Endothelial cell of umbilical vein (primary cell): Measurements from ENCODE around the gene C17orf67. TPM values are rescaled to one million over a fixed set of nuclear protein-coding genes. Genes with fewer than 3 reads are reported as not detected.

Source experiments
- BruUV-seq: library from RNA; stranded (reverse); fragments of 400-500 nt; replicated peaks from 2 replicates; lab custom pipeline; 2021; lab: Mats Ljungman, UMichigan
- CTCF ChIA-PET: fragments of 300-600, 350-600 bp; sonication (Branson Sonifier 250); formaldehyde crosslinking; loops from one replicate; lab custom pipeline; 2021; ENCODE audit warnings: antibody characterized with exemption, inconsistent platforms; lab: Charles Lee
- POLR2A ChIA-PET: fragments of 300-600, 350-600 bp; sonication (Branson Sonifier 250); formaldehyde crosslinking; loops from one replicate; lab custom pipeline; 2021; ENCODE audit warnings: antibody characterized with exemption, inconsistent platforms; lab: Charles Lee
- DNase-seq: peaks from one replicate; pipeline ENCODE4 v3.0.0-alpha.2; 2011; ENCODE audit warnings: low read depth, low spot score
- FAIRE-seq: peaks from 2 replicates; lab custom pipeline; 2011; peaks lifted over from hg19 to GRCh38; lab: Jason Lieb, UNC
- H2AFZ ChIP-seq: 2 replicates; pipeline ENCODE4 v1.6.0; 2012; ENCODE audit warnings: low read depth, low read length, control low read depth, inconsistent platforms
- H3K27ac ChIP-seq: 2 replicates; pipeline ENCODE4 v1.5.1; 2011; ENCODE audit warnings: low read depth, mild to moderate bottlenecking, control low read depth, low read length, moderate library complexity; ENCODE audit not compliant: insufficient read depth
- H3K27me3 ChIP-seq, 2 experiments: 2 replicates each; pipeline versions ENCODE4 v1.6.0 to v1.6.1; 2011; ENCODE audit warnings: low read length in 2 of 2, mixed read lengths in 1 of 2; ENCODE audit not compliant: control insufficient read depth in 2 of 2, insufficient read depth in 2 of 2
- H3K36me3 ChIP-seq, 2 experiments: 2 replicates in 1 of 2; 3 replicates in 1 of 2; pipeline ENCODE4 v1.5.1; 2011; ENCODE audit warnings: low read length in 2 of 2, mild to moderate bottlenecking in 1 of 2, moderate library complexity in 1 of 2; ENCODE audit not compliant: control insufficient read depth in 2 of 2, insufficient read depth in 2 of 2; ENCODE audit errors: extremely low read depth in 1 of 2
- H3K4me1 ChIP-seq: 3 replicates; pipeline ENCODE4 v1.5.1; 2011; ENCODE audit warnings: mild to moderate bottlenecking, low read length; ENCODE audit not compliant: control insufficient read depth, insufficient read depth; ENCODE audit errors: extremely low read depth
- H3K4me2 ChIP-seq: 2 replicates; pipeline ENCODE4 v1.6.1; 2011; ENCODE audit warnings: low read length, control low read depth, mixed read lengths; ENCODE audit not compliant: insufficient read depth
- H3K4me3 ChIP-seq, 3 experiments: fragments of 200-600 bp in 1 of 3; sonication (generic), shearing (Covaris generic) in 1 of 3; replicated peaks in 1 of 3; 2 replicates each; pipeline ENCODE4 v1.5.1; 2011 to 2016; ENCODE audit warnings: control low read depth in 3 of 3, low read length in 3 of 3, mild to moderate bottlenecking in 2 of 3, inconsistent platforms in 1 of 3, low read depth in 1 of 3, moderate library complexity in 1 of 3; ENCODE audit not compliant: insufficient read depth in 1 of 3
- H3K79me2 ChIP-seq: 2 replicates; pipeline ENCODE4 v1.6.0; 2012; ENCODE audit warnings: low read length, inconsistent platforms; ENCODE audit not compliant: control insufficient read depth, insufficient read depth
- H3K9ac ChIP-seq: replicated peaks from 2 replicates; pipeline ENCODE3; 2011; ENCODE audit warnings: low read length, control low read depth; ENCODE audit not compliant: insufficient read depth; ENCODE audit errors: extremely low read depth
- H3K9me1 ChIP-seq: replicated peaks from 3 replicates; pipeline ENCODE4 v1.6.0; 2011; ENCODE audit warnings: mild to moderate bottlenecking, low read length; ENCODE audit not compliant: control insufficient read depth, insufficient read depth; ENCODE audit errors: extremely low read depth
- H3K9me3 ChIP-seq: replicated peaks from 2 replicates; pipeline ENCODE4 v1.5.1; 2012; ENCODE audit warnings: low read length, inconsistent platforms; ENCODE audit not compliant: control insufficient read depth, insufficient read depth
- H4K20me1 ChIP-seq: replicated peaks from 2 replicates; pipeline ENCODE3; 2011; ENCODE audit warnings: mild to moderate bottlenecking, low read length; ENCODE audit not compliant: control insufficient read depth, insufficient read depth; ENCODE audit errors: extremely low read depth
- EZH2 ChIP-seq: IDR thresholded peaks from 2 replicates; pipeline ENCODE4 v1.6.1; 2012; ENCODE audit warnings: borderline replicate concordance, low read depth, mild to moderate bottlenecking, moderate library complexity, low read length, inconsistent platforms; ENCODE audit not compliant: severe bottlenecking
- FOS ChIP-seq: IDR thresholded peaks from 2 replicates; pipeline ENCODE4 v1.6.1; 2011; ENCODE audit warnings: mild to moderate bottlenecking, low read length, moderate library complexity, borderline replicate concordance; ENCODE audit not compliant: insufficient read depth
- GATA2 ChIP-seq: IDR thresholded peaks from 2 replicates; pipeline ENCODE4 v1.7.0; 2011; ENCODE audit warnings: low read depth, mild to moderate bottlenecking, moderate library complexity, mixed read lengths, low read length; ENCODE audit not compliant: insufficient read length, insufficient read depth
- JUN ChIP-seq: IDR thresholded peaks from 2 replicates; pipeline ENCODE4 v1.6.1; 2011; ENCODE audit warnings: borderline replicate concordance, low read depth; ENCODE audit not compliant: insufficient read length, insufficient read depth
- MYC ChIP-seq: IDR thresholded peaks from one replicate; pipeline ENCODE4 v1.6.1; 2011; ENCODE audit warnings: mild to moderate bottlenecking, low read depth, low read length
- POLR2A ChIP-seq: IDR thresholded peaks from 2 replicates; pipeline ENCODE4 v1.6.1; 2012; ENCODE audit warnings: low read depth, mild to moderate bottlenecking, control low read depth, low read length
- POLR2AphosphoS5 ChIP-seq: IDR thresholded peaks from 2 replicates; pipeline ENCODE4 v1.6.1; 2012; ENCODE audit warnings: low read depth, mild to moderate bottlenecking, control low read depth, low read length, moderate library complexity; ENCODE audit not compliant: insufficient read depth
- dilution Hi-C: fragments of 300-500 bp; cut with MboI; formaldehyde crosslinking; loops from one replicate; pipeline ENCODE4 v1.15.0; 2019; ENCODE audit warnings: low sequenced_read_pairs; ENCODE audit not compliant: extremely low pct_ligation_motif_present
- intact Hi-C: fragments of 100-400 bp; cut with micrococcal nuclease; formaldehyde crosslinking; loops from one replicate; pipeline ENCODE4 v1.10.0; 2022
- polyA plus RNA-seq, 4 experiments: library from polyadenylated mRNA; depleted of rRNA in 3 of 4; stranded (reverse) in 3 of 4; unstranded in 1 of 4; fragments of >200 nt; gene quantifications; 2 replicates each; pipeline versions ENCODE4 v1.2.1 to v1.2.3, GENCODE V29; 2011 to 2012; ENCODE audit warnings: missing spikeins in 1 of 4
- total RNA-seq: library from RNA; stranded (reverse); gene quantifications from 2 replicates; pipeline ENCODE4 v1.2.3, GENCODE V29; 2021
- TF ChIP-seq, protein P1 (sequence below): IDR thresholded peaks from 2 replicates; pipeline ENCODE4 v1.6.1; 2011; ENCODE audit not compliant: insufficient read depth, insufficient read length
- TF ChIP-seq, protein P2 (sequence below), 2 donors: IDR thresholded peaks; 1 replicate in 1 of 2; 2 replicates in 1 of 2; pipeline ENCODE4 v1.5.1; 2011; ENCODE audit warnings: low read length in 2 of 2, mild to moderate bottlenecking in 2 of 2, moderate library complexity in 2 of 2, control low read depth in 1 of 2, inconsistent platforms in 1 of 2, low read depth in 1 of 2; ENCODE audit not compliant: insufficient read depth in 1 of 2; ENCODE audit errors: extremely low read depth in 1 of 2

Gene C17orf67
- total and polyA plus RNA-seq, 2 donors (not counting 3 experiments of a cell fraction or from before 2014, with no cell fraction given) = 1.9 to 5.8 TPM

DNA sequence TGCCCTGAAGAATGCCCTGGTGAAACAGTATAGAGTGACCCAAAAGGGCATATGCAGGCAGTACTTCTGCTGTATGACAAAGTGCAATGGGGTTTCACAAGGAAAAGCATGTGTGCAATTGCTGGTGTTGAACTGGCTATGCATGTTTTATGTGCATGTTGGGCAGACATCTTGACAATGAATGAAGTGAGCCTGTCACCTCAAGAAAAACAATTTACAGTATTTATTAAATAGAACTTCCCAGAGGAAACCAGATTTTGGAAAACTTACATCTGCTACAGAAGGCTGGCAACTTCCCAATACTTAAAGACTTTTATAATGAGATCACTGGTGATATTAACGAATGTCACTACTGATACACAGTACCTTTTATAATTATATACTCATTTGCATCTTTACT lies 30.6 kb downstream of the C17orf67 start:
- H3K9me3 ChIP-seq = no peaks in the 10 kb centered on the region
- H3K36me3 ChIP-seq = no peaks in the 10 kb centered on the region
- no peak for FAIRE-seq
- POLR2A ChIA-PET = no interaction called here
- no peaks in the 10 kb centered on the region for H3K79me2 ChIP-seq
- H3K9ac ChIP-seq = no peak overlapping the region
- TF ChIP-seq MYC (no peak), POLR2A (no peak), EZH2 (no peak), JUN (no peak), FOS (no peak), POLR2AphosphoS5 (no peak), GATA2 (no peak)
- TF ChIP-seq, protein P1, sequence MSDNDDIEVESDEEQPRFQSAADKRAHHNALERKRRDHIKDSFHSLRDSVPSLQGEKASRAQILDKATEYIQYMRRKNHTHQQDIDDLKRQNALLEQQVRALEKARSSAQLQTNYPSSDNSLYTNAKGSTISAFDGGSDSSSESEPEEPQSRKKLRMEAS = no peak
- TF ChIP-seq, protein P2, sequence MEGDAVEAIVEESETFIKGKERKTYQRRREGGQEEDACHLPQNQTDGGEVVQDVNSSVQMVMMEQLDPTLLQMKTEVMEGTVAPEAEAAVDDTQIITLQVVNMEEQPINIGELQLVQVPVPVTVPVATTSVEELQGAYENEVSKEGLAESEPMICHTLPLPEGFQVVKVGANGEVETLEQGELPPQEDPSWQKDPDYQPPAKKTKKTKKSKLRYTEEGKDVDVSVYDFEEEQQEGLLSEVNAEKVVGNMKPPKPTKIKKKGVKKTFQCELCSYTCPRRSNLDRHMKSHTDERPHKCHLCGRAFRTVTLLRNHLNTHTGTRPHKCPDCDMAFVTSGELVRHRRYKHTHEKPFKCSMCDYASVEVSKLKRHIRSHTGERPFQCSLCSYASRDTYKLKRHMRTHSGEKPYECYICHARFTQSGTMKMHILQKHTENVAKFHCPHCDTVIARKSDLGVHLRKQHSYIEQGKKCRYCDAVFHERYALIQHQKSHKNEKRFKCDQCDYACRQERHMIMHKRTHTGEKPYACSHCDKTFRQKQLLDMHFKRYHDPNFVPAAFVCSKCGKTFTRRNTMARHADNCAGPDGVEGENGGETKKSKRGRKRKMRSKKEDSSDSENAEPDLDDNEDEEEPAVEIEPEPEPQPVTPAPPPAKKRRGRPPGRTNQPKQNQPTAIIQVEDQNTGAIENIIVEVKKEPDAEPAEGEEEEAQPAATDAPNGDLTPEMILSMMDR (IDR thresholded peaks at IDR 0.05; ENCODE audit: extremely low read depth in 1 of 2, insufficient read depth in 1 of 2, low read depth in 1 of 2, low read length in 2 of 2) = no peak
- H3K4me1 ChIP-seq = no peaks in the 10 kb centered on the region
- dilution Hi-C loops = no loop called here
- no peaks in the 10 kb centered on the region for H4K20me1 ChIP-seq
- no peaks in the 10 kb centered on the region for H3K9me1 ChIP-seq
- H2AFZ ChIP-seq = no peak overlapping the region
- no peak overlapping the region for H3K27ac ChIP-seq
- H3K4me3 ChIP-seq = no peak overlapping the region
- no peaks in the 10 kb centered on the region for H3K27me3 ChIP-seq
- no TSS peak for BruUV-seq
- no peak overlapping the region for H3K4me2 ChIP-seq
- no peak for DNase-seq
- intact Hi-C loops = no loop called here
- CTCF ChIA-PET = no interaction called here
